Calu3 (cell line): ENCODE results near the gene HTR3D. TPM values are rescaled to one million over a fixed set of nuclear protein-coding genes. Genes with fewer than 3 reads are reported as not detected.

Experiments
- BruUV-seq: library from RNA; stranded (reverse); fragments of 400-500 nt; replicated peaks from 2 replicates; lab custom pipeline; 2021; lab: Mats Ljungman, UMichigan
- CTCF ChIA-PET: fragments of 300-600 bp; sonication (Branson Sonifier 250); formaldehyde crosslinking; loops from one replicate; lab custom pipeline; 2022; ENCODE audit warnings: antibody characterized with exemption; lab: Charles Lee
- DNase-seq: peaks from one replicate; pipeline ENCODE4 v3.0.0; 2022
- H3K27ac Mint-ChIP-seq: one replicate; pipeline ENCODE4 v1.8.0; 2022; ENCODE audit warnings: mixed read lengths; ENCODE audit not compliant: unreplicated experiment
- H3K27me3 Mint-ChIP-seq: one replicate; pipeline ENCODE4 v1.8.0; 2022; ENCODE audit warnings: mixed read lengths; ENCODE audit not compliant: unreplicated experiment
- H3K36me3 Mint-ChIP-seq: one replicate; pipeline ENCODE4 v1.8.0; 2022; ENCODE audit warnings: mild to moderate bottlenecking, moderate library complexity, mixed read lengths; ENCODE audit not compliant: insufficient read depth, unreplicated experiment
- H3K4me1 Mint-ChIP-seq: one replicate; pipeline ENCODE4 v1.8.0; 2022; ENCODE audit warnings: mild to moderate bottlenecking, low read depth, mixed read lengths; ENCODE audit not compliant: unreplicated experiment
- H3K4me3 Mint-ChIP-seq: one replicate; pipeline ENCODE4 v1.8.0; 2022; ENCODE audit warnings: mild to moderate bottlenecking, low read depth, moderate library complexity, mixed read lengths; ENCODE audit not compliant: unreplicated experiment
- H3K9me3 Mint-ChIP-seq: one replicate; pipeline ENCODE4 v1.8.0; 2022; ENCODE audit warnings: low read depth, mixed read lengths; ENCODE audit not compliant: unreplicated experiment
- CTCF ChIP-seq: fragments of 200-600 bp; IDR thresholded peaks from one replicate; pipeline ENCODE4 v1.8.0; 2022; ENCODE audit warnings: antibody characterized with exemption; ENCODE audit not compliant: unreplicated experiment
- intact Hi-C: fragments of 100-400 bp; cut with micrococcal nuclease; formaldehyde crosslinking; loops from one replicate; pipeline ENCODE4 v1.10.0; 2022; ENCODE audit not compliant: unreplicated experiment
- total RNA-seq: library from RNA; stranded (reverse); gene quantifications from 2 replicates; pipeline ENCODE4 v1.2.3, GENCODE V29; 2022

HTR3D gene
- total RNA-seq, 1 experiment from 2014 or later, result not detected

- Mint-ChIP-seq H3K4me1 (peaks cover 31% of the 10 kb centered on the region), H3K36me3 (peaks cover 25% of the 10 kb centered on the region), H3K27ac (no peak overlapping the region), H3K27me3 (peaks cover 11% of the 10 kb centered on the region), H3K9me3 (peaks cover 3% of the 10 kb centered on the region), H3K4me3 (peak overlapping the region; percentile 100)
- CTCF ChIA-PET, result interaction anchor here (0.7 to 2.3 kb wide), 2 partner anchors 9 to 38 kb away, joined by 3 to 18 read pairs; no protein-coding TSS in a partner anchor
- intact Hi-C loops, result loop anchor here (2.0 kb wide), 2 partner anchors 111 to 121 kb away; no protein-coding TSS in a partner anchor
- DNase-seq, result no peak
- no TSS peak for BruUV-seq
- TF ChIP-seq CTCF, result no peak
These were observed 15.4 kb upstream of the HTR3D start for GRCh38 chr3:184016169-184016570.

- Mint-ChIP-seq H3K27me3 (peaks cover 20% of the 10 kb centered on the region), H3K4me1 (peaks cover 31% of the 10 kb centered on the region), H3K4me3 (peak overlapping the region; percentile 100), H3K9me3 (peaks cover 3% of the 10 kb centered on the region), H3K27ac (peak overlapping the region; percentile 77), H3K36me3 (peaks cover 24% of the 10 kb centered on the region)
- BruUV-seq, result no TSS peak
- DNase-seq, result peak; percentile 78
- intact Hi-C loops, result loop anchor here (2.0 kb wide), 2 partner anchors 112 to 122 kb away; no protein-coding TSS in a partner anchor
- TF ChIP-seq CTCF, result peak; percentile 100
- CTCF ChIA-PET, result interaction anchor here (0.5 to 2.3 kb wide), 16 partner anchors 10 to 1059 kb away, joined by 3 to 39 read pairs (median 5); partner anchors contain the start of genes MAP6D1 and PARL
These were observed 14.5 kb upstream of the HTR3D start for GRCh38 chr3:184016811-184017671.

GRCh38 chr3:184017672-184018423, 13.7 kb upstream of the HTR3D start, which contains the start of gene ABCC5:
TSS of gene ABCC5 (minus strand) at chr3:184017884. CDS start at chr3:184014392, 3,492 bp downstream.
- intact Hi-C loops, result loop anchor here (2.0 kb wide), 2 partner anchors 113 to 123 kb away; no protein-coding TSS in a partner anchor
- peak; percentile 54 for TF ChIP-seq CTCF
- H3K36me3 Mint-ChIP-seq, result peaks cover 17% of the 10 kb centered on the region
- CTCF ChIA-PET, result interaction anchor here (0.5 to 1.5 kb wide), 15 partner anchors 12 to 1058 kb away, joined by 3 to 39 read pairs (median 5); partner anchors contain the start of genes MAP6D1 and PARL
- peak within 1 kb of the TSS; percentile 77 for H3K27ac Mint-ChIP-seq
- BruUV-seq, result no TSS peak
- DNase-seq, result peak; percentile 95
- H3K9me3 Mint-ChIP-seq, result no peaks in the 10 kb centered on the region
- peaks cover 22% of the 10 kb centered on the region for H3K27me3 Mint-ChIP-seq
- H3K4me1 Mint-ChIP-seq, result peaks cover 31% of the 10 kb centered on the region
- H3K4me3 Mint-ChIP-seq, result peak within 1 kb of the TSS; percentile 100

- no peak for DNase-seq
- Mint-ChIP-seq H3K36me3 (peaks cover 16% of the 10 kb centered on the region), H3K4me3 (peak overlapping the region; percentile 100), H3K27ac (peak overlapping the region; percentile 77), H3K4me1 (peaks cover 31% of the 10 kb centered on the region), H3K9me3 (no peaks in the 10 kb centered on the region), H3K27me3 (peaks cover 28% of the 10 kb centered on the region)
- CTCF ChIA-PET, result interaction anchor here (0.9 to 1.5 kb wide), 10 partner anchors 13 to 193 kb away, joined by 3 to 39 read pairs (median 4); partner anchors contain the start of genes MAP6D1 and PARL
- no peak for TF ChIP-seq CTCF
- BruUV-seq, result no TSS peak
- intact Hi-C loops, result no loop called here
These were observed 13.0 kb upstream of the HTR3D start for GRCh38 chr3:184018424-184018973.
